MM.1S (cell line): Measurements from ENCODE around the gene ADARB2.

Experiments used
- DNase-seq: peaks from one replicate; pipeline ENCODE4 v3.0.0-alpha.2; 2015
- H2AFZ ChIP-seq: fragments of 300-600 bp; sonication (generic); 2 replicates; pipeline ENCODE4 v1.6.0; 2016; ENCODE audit warnings: antibody characterized with exemption, low read length
- H3F3A ChIP-seq: fragments of 300-600 bp; sonication (generic); 2 replicates; pipeline ENCODE4 v1.6.1; 2016; ENCODE audit warnings: mild to moderate bottlenecking, antibody characterized with exemption, low read length, moderate library complexity, mixed read lengths; ENCODE audit not compliant: insufficient read depth
- H3K27ac ChIP-seq: fragments of 300-600 bp; sonication (generic); 2 replicates; pipeline ENCODE4 v1.5.1; 2016; ENCODE audit warnings: mild to moderate bottlenecking, low read length
- H3K27me3 ChIP-seq: fragments of 300-600 bp; sonication (generic); replicated peaks from 2 replicates; pipeline ENCODE4 v1.6.0; 2016; ENCODE audit warnings: low read length; ENCODE audit not compliant: insufficient read depth
- H3K36me3 ChIP-seq: fragments of 300-600 bp; sonication (generic); replicated peaks from 2 replicates; pipeline ENCODE4 v1.6.1; 2016; ENCODE audit warnings: mild to moderate bottlenecking, low read length, mixed read lengths; ENCODE audit not compliant: insufficient read depth
- H3K4me1 ChIP-seq: fragments of 300-600 bp; sonication (generic); 2 replicates; pipeline ENCODE4 v1.6.1; 2016; ENCODE audit warnings: low read length, mixed read lengths
- H3K4me2 ChIP-seq: fragments of 300-600 bp; sonication (generic); 2 replicates; pipeline ENCODE4 v1.6.0; 2016; ENCODE audit warnings: low read depth, low read length
- H3K4me3 ChIP-seq: fragments of 300-600 bp; sonication (generic); 2 replicates; pipeline ENCODE4 v1.5.1; 2016; ENCODE audit warnings: low read length, mixed read lengths
- H3K79me2 ChIP-seq: fragments of 300-600 bp; sonication (generic); 2 replicates; pipeline ENCODE4 v1.6.1; 2016; ENCODE audit warnings: mixed run types, low read length, mixed read lengths
- H3K9ac ChIP-seq: fragments of 300-600 bp; sonication (generic); 2 replicates; pipeline ENCODE4 v1.6.1; 2016; ENCODE audit warnings: low read length, mixed read lengths
- H3K9me2 ChIP-seq: fragments of 300-600 bp; sonication (generic); replicated peaks from 2 replicates; pipeline ENCODE4 v1.6.1; 2016; ENCODE audit warnings: mild to moderate bottlenecking, low read length, mixed read lengths; ENCODE audit not compliant: insufficient read depth
- H3K9me3 ChIP-seq: fragments of 300-600 bp; sonication (generic); replicated peaks from 2 replicates; pipeline ENCODE4 v1.6.1; 2016; ENCODE audit warnings: mild to moderate bottlenecking, low read length, mixed read lengths; ENCODE audit not compliant: insufficient read depth
- H4K20me1 ChIP-seq: fragments of 300-600 bp; sonication (generic); 2 replicates; pipeline ENCODE4 v1.6.1; 2016; ENCODE audit warnings: mild to moderate bottlenecking, low read length, moderate library complexity, mixed read lengths; ENCODE audit not compliant: insufficient read depth
- EZH2 ChIP-seq: fragments of 300-600 bp; sonication (generic); optimal IDR thresholded peaks from 2 replicates; pipeline ENCODE3; 2017; ENCODE audit warnings: low read depth, mild to moderate bottlenecking, antibody characterized with exemption, low read length, mixed read lengths
- EZH2phosphoT487 ChIP-seq: fragments of 300-600 bp; sonication (generic); IDR thresholded peaks from 2 replicates; pipeline ENCODE4 v1.6.1; 2018; ENCODE audit warnings: antibody characterized with exemption, low read length
- TF ChIP-seq, protein P1 (sequence below): fragments of 300-600 bp; sonication (generic); IDR thresholded peaks from 2 replicates; pipeline ENCODE4 v1.5.1; 2016; ENCODE audit warnings: antibody characterized with exemption, low read length, mixed read lengths

Gene ADARB2

DNA sequence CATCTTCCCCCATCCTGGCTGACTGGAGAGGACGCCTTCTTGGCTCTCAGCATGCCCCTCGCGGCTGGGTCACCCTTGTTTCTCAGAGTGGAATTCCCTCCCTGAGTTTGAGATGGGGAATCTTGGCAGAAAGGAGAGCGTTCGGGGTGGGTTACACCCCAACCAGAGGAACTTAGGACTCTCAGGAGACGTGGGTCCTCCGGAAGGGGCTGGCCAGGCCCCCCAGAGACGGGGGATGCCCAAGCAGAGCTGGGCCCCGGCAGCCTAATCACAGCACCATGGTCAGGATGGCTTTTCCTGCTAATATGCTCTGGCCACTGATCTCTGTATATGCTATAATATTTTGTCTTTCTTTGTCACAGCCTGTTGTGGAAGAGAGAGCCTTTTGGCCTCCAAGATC lies 466.8 kb downstream of the ADARB2 start:
- TF ChIP-seq EZH2phosphoT487, result no peak
- no peak for TF ChIP-seq EZH2
- TF ChIP-seq, protein P1, sequence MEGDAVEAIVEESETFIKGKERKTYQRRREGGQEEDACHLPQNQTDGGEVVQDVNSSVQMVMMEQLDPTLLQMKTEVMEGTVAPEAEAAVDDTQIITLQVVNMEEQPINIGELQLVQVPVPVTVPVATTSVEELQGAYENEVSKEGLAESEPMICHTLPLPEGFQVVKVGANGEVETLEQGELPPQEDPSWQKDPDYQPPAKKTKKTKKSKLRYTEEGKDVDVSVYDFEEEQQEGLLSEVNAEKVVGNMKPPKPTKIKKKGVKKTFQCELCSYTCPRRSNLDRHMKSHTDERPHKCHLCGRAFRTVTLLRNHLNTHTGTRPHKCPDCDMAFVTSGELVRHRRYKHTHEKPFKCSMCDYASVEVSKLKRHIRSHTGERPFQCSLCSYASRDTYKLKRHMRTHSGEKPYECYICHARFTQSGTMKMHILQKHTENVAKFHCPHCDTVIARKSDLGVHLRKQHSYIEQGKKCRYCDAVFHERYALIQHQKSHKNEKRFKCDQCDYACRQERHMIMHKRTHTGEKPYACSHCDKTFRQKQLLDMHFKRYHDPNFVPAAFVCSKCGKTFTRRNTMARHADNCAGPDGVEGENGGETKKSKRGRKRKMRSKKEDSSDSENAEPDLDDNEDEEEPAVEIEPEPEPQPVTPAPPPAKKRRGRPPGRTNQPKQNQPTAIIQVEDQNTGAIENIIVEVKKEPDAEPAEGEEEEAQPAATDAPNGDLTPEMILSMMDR, result no peak
- no peaks in the 10 kb centered on the region for H3K27me3 ChIP-seq
- no peaks in the 10 kb centered on the region for H3K36me3 ChIP-seq
- H3K4me2 ChIP-seq, result no peak overlapping the region
- no peak overlapping the region for H2AFZ ChIP-seq
- H3K27ac ChIP-seq, result no peak overlapping the region
- H4K20me1 ChIP-seq, result no peaks in the 10 kb centered on the region
- no peaks in the 10 kb centered on the region for H3F3A ChIP-seq
- H3K9me3 ChIP-seq, result no peaks in the 10 kb centered on the region
- H3K4me1 ChIP-seq, result no peaks in the 10 kb centered on the region
- no peaks in the 10 kb centered on the region for H3K79me2 ChIP-seq
- no peaks in the 10 kb centered on the region for H3K9me2 ChIP-seq
- DNase-seq, result no peak
- H3K9ac ChIP-seq, result no peak overlapping the region
- no peak overlapping the region for H3K4me3 ChIP-seq

DNA sequence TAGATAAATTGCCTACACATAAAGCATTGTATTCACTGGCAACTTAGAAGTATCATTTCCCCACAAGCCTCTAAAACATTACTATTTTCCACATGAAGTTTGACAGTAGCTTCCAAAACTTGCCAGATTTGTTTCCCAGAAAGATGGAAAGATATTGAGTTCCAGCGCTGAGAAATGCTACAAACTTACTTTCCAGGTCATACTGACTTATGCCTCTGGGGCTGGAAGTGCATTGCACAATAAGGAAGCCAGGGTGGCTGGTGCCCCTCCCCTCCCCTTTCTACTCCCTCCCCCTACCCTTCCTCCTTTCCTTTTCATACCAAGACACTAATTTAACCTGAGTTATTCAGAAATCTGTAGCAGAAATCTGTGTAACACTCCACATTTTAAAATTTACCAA lies 468.5 kb downstream of the ADARB2 start:
- Histone ChIP-seq H3K27ac (no peak overlapping the region), H3K36me3 (no peaks in the 10 kb centered on the region), H3K79me2 (no peaks in the 10 kb centered on the region), H2AFZ (no peak overlapping the region), H4K20me1 (no peaks in the 10 kb centered on the region), H3K4me1 (no peaks in the 10 kb centered on the region), H3K27me3 (no peaks in the 10 kb centered on the region; the same call in 1 of the 2 replicates), H3K9me3 (no peaks in the 10 kb centered on the region), H3K4me3 (no peak overlapping the region), H3K4me2 (no peak overlapping the region), H3K9ac (no peak overlapping the region), H3F3A (no peaks in the 10 kb centered on the region), H3K9me2 (no peaks in the 10 kb centered on the region)
- TF ChIP-seq EZH2phosphoT487 (no peak), EZH2 (no peak)
- TF ChIP-seq, protein P1, result no peak
- no peak for DNase-seq

DNA sequence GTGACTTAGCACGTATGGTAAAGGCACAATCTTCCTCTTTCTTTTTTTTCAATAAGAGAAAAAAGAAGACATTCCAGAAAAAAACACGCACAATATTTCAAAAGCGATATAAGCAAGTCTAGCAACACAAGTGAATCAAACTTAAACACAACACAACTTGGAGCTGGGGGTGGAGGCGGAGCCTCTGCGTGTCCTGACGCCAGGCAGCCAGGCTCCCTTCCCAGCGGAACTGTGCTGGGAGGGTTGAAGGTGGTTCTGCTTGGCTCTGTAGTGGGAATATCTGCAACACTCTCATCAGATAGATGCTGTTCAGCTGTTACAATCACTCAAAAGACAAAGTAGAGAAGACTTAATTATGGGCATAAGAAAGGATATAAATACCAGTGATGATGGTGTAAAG lies 469.8 kb downstream of the ADARB2 start:
- Histone ChIP-seq H3K9me2 (no peaks in the 10 kb centered on the region), H3K9me3 (no peaks in the 10 kb centered on the region), H3K27ac (no peak overlapping the region), H3K79me2 (no peaks in the 10 kb centered on the region), H3K4me2 (no peak overlapping the region), H3F3A (no peaks in the 10 kb centered on the region), H3K9ac (no peak overlapping the region), H3K4me3 (no peak overlapping the region), H2AFZ (no peak overlapping the region), H3K27me3 (no peaks in the 10 kb centered on the region; the same call in 1 of the 2 replicates), H3K4me1 (no peaks in the 10 kb centered on the region), H3K36me3 (no peaks in the 10 kb centered on the region), H4K20me1 (no peaks in the 10 kb centered on the region)
- no peak for TF ChIP-seq EZH2phosphoT487
- no peak for TF ChIP-seq EZH2
- TF ChIP-seq, protein P1, result no peak
- DNase-seq, result no peak
